HG03460 (cell line): Measurements from ENCODE around the gene ZNF157.
"Not testable (repeated sequence)": the region's sequence is repeated elsewhere in the genome, so short reads cannot be mapped to it uniquely, and the experiment has no call there.

Experiments
- ATAC-seq: cut with Tn5 transposase; IDR thresholded peaks from one replicate; pipeline ENCODE4 v1.9.1; 2021; ENCODE audit not compliant: unreplicated experiment

The ZNF157 gene

DNA sequence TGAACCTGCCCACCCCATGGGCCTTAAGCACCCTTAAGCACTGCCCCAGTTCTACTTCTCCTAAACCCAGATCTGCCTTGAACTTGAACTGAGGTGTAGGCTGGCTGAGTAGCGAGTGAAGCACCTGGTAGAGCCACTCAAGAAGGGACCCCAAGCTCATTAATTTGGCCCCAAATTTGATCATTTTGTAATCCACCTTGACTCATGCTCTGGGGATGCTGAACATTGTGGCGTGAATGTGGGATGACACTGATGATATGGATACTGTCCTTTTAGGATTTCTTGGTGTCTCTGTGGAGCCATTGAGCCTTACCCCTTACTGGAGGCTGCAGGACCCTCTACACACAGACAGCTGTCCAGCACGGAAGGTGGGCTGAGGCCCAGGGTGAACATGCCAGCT is at the start of gene ZNF157:
TSS of gene ZNF157 (plus strand) at position 301 of the 400 bp plus-strand sequence. CDS start at position 392, 91 bp downstream.
- ATAC-seq = no peak

- no peak for ATAC-seq
These were observed 49.0 kb upstream of the ZNF157 start for GRCh38 chrX:47321386-47321785.

GRCh38 chrX:47321823-47322371 is 48.5 kb upstream of the ZNF157 start:
- ATAC-seq = no peak

- ATAC-seq = no peak
These were observed 42.5 kb upstream of the ZNF157 start for GRCh38 chrX:47327902-47328301.

DNA sequence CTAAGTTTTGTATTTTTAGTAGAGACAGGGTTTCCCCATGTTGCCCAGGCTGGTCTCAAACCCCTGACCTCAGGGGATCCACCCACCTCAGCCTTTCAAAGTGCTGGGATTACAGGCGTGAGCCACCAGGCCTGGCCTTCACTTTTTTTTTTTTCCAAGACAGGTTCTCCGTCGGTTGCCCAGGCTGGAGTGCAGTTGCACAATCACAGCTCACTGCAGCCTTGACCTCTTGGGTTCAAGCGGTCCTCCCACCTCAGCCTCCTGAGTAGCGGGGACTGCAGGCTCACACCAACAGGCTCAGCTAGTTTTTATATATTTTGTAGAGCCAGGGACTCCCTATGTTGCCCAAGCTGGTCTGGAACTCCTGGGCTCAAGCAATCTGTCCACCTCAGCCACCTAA is 37.6 kb upstream of the ZNF157 start:
- ATAC-seq = not testable (repeated sequence)

DNA sequence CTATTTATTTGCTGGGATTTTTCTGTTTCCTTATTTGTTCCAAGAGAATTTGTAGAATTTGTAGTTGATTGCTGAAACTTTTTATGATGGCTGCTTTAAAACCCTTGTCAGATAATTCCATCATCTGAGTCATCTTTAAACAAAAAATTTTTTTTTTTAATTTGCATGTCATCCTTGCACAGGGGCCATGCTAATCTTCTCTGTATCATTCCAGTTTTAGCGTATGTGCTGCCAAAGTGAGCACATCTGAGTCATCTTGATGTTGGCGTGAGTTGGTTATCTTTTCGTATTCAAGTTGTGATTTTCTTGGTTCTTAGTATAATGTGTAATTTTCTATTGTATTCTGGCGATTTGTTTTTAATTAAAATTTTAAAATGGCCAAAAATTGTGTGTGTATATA is 18.7 kb upstream of the ZNF157 start:
- ATAC-seq = no peak

DNA sequence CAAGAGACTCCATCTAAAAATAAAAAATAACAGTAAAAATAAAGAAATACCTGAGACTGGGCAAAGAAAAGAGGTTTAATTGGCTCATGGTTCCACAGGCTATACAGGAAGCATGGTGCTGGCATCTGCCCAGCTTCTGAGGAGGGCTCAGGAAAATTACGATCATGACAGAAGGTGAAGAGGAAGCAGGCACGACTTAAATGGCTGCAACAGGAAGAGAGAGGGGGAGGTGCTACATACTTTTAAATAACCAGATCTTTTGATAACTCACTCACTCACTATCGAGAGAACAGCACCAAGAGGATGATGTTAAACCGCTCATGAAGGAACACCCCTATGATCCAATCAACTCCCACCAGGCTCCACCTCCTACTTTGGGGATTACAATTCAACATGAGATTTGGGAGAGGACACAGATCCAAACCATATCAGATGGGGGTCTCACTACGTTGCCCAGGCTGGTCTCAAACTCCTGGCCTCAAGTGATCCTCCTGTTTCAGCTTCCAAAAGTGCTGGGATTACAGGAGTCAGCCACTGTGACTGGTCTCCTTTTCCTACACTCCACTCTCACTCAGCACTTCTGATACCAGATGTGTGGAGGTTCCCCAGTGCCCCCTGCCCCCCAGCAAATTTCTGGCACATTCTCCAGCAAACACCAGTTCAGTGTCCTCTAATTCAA is 11.9 kb upstream of the ZNF157 start:
- no peak for ATAC-seq

DNA sequence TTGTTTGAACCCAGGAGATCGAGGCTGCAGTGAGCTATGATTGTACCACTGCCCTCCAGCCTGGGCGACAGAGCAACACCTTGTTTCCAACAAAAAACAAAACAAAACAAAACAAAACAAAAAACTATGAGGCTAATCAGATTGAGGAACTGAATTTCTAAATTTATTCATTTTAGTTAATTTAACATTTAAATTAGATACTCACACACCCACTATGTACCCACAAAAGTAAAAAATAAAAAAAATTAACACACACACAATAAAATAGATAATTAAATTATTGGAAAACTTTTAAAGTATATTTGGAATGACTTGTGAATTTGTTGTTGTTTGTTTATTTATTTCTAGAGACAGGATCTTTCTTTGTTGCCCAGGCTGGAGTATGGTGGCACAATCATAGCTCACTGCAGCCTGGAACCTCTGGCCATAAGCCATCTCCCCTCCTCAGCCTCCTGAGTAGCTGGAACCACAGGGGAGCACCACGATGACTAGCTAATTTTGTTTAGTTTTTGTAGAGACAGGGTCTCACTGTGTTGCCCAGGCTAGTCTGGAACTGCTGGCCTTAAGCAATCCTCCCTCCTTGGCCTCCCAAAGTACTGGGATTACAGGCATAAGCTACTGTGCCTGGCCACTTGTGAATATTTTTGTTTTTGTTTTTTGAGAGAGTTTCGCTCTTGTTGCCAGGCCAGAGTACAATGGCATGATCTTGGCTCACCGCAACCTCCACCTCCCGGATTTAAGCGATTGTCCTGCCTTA is 9.8 kb upstream of the ZNF157 start:
- ATAC-seq = no peak

DNA sequence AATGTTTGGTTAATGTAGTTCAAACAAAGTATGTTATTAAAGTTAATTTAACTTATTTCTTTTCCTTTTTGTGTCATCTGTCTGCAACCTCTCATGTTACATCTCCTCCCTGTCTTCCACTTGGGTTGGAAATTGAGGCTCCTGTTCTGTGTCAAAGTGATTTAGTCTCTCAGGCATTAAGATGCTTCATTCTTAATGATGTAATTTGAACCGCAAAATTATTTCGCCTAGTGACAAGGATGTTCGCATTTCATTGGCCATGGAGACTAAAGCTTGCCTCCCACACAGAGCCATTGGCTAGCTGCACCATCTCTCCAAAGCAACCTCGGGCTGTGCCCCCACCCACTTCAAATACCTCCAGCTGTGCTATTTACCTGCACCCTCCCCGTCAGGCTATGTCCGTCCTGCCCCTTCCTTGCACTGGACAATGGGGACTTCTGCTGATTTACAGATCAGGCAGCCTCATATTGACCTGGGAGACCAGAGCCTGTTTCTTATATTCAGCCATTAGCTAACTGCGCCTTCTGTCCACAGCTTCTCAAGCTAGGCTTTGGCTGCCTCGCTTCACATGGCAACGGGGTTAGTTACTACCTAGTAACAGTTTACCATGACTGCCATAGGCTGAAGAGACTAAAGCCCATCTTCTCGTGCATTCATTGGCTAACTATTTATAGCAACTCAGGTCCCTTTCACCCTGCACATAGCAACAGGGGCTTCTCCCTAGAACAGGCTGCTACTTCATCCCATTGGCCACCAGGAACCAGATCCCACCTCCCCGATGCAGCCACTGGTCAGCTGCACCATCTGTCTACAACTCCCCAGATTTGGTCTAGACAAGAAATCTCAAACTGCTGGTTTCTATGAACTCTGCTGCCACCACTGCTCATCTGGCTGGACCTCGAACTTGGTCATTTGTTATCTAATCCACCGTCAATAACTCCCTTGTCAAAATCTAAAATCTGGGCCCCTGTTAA is 8.6 kb upstream of the ZNF157 start:
- peak; percentile 79 for ATAC-seq

DNA sequence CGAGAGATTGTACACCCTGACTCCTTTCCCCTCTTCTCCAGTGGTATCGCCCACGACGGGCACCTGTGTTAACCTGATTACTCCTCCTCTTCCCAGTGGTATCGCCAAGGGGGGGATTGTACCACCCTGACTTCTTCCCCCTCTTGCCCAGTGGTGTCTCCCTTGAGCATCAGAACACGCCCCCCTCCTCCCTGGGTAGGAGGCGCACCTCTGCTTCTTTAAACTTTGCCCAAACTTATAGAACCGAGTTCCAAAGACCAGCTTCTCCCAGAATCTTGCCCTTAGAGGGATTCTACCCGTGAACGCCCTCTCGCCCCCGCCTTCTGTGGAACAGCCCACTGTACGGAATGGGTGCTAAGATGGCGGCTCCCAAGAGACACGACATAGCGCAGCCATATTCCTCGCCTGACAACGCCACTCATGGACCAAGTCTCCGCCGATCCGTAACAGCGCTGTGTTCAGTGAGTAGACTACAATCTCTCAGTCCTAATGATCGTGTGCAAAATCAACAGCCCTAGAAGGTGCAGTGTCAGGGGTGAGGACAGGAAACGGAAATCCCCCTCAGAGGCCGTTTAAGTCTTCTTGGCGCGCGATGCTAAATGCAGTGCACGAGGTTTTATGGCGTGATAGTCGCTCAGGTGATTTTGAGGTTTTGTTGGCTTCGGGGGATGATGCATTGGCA is 4.2 kb upstream of the ZNF157 start:
- peak; percentile 34 for ATAC-seq

GRCh38 chrX:47373198-47373597 is 2.8 kb downstream of the ZNF157 start:
- no peak for ATAC-seq

GRCh38 chrX:47380268-47380667 is 9.9 kb downstream of the ZNF157 start:
- ATAC-seq = no peak

- ATAC-seq = not testable (repeated sequence)
These were observed 10.5 kb downstream of the ZNF157 start for GRCh38 chrX:47380837-47381236.

DNA sequence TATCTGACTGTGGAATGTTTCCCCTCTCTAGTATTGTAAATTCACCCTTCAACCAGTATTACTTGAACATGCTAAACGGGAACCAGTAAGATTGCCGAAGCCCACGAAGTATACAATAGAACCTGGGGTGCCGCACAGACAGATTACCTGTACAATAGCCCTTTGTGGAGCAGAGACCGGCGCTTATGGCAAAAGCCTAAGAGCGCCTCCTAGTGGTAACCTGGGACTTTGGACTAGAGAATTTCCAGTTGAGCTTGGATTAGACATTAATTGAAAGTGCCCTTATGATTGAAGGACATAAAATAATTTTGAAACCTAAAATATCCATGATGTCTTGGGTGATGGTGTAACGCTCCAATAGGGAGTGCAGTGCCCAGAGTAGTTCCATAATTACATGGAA is 14.1 kb downstream of the ZNF157 start:
- no peak for ATAC-seq

- no peak for ATAC-seq
These were observed 20.4 kb downstream of the ZNF157 start for GRCh38 chrX:47390780-47391179.

DNA sequence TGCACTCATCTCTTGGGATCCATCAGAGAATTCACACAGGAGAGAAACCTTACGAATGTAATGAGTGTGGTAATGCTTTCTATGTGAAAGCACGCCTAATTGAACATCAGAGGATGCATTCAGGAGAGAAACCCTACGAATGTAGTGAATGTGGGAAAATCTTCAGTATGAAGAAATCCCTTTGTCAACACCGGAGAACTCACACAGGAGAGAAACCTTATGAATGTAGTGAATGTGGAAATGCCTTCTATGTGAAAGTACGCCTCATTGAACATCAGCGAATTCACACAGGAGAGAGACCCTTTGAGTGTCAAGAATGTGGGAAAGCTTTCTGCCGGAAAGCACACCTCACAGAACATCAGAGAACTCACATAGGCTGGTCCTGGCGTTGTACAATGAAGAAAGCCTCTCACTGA is 42.8 kb downstream of the ZNF157 start:
- no peak for ATAC-seq

- no peak for ATAC-seq
These were observed 49.9 kb downstream of the ZNF157 start for GRCh38 chrX:47420265-47420664.

DNA sequence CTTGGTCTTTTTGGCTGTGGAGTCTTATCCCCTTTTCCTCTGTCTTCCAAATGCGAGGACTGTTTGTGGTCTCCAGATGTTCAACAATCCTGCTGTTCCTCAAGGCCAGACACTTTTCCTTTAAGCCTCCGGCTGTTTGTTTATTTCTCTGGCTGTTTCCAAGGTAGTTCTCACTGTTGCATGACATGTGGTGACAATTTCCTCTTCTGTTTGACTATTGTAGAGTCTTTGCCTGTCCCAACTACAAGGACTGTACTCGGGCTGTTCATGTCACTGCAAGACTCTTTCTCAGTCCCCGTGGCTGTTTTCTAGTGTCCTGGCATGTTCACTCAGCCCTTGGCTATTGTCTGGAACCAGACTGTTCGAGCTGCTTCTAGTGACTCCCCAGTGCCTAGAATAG is 50.6 kb downstream of the ZNF157 start:
- ATAC-seq = no peak

DNA sequence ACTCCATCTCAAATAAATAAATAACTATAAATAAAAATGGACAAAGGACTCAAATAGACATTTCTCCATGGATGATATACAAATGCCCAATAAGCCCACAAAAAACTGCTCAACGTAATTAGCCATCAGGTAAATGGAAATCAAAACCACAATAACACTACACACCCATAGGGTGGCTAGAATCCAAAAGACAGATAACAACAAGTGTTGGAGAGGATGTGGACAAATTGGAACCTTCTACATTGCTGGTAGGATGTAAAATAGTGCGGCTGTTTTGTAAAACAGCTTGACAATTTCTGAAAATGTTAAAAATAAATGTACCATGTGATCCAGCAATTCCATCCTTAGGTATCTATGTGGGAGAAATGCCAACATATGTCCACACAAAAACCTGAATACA is 52.1 kb downstream of the ZNF157 start:
- no peak for ATAC-seq

DNA sequence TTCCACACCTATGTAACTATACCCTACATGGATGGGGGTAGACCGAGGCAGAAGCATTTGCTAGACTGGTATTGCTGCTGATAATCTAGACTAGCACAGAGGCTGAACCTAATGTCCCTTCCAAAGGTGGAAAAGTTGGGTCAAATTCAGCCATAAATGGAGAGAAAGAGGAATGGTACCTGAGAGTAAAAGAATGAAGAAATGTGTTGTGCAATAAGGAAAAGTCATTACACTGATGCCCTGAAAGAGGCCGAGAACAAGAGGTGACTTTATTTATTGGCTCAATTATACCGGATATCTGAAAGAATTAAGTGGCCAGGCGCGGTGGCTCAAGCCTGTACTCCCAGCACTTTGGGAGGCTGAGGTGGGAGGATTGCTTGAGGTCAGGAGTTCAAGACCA is 60.5 kb downstream of the ZNF157 start:
- no peak for ATAC-seq

DNA sequence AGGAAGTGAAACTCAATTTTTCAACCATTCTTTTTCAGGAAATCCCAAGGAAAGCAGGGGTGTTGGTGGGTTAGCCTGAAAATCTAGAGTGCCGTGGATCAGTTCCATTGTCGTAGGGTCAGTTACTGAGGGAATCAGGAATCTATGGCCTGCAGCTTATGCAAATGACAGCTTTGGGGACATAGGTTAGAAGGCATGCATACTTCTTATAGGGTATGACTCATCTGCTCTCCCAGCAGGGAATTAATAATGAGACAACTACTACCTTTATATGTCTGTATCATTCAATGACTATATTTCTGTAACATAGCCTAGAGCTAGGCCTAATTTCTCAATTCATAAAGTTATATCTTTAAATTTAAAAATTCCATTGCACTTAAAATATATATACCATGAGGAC is 76.1 kb downstream of the ZNF157 start:
- no peak for ATAC-seq
